HEK293T (cell line): ENCODE results near the gene KCNG2.

Experiments
- BHLHE40 ChIP-seq: fragments of 450-650 bp; IDR thresholded peaks from 2 replicates; pipeline ENCODE4 v1.6.1; 2016; ENCODE audit warnings: mild to moderate bottlenecking, moderate library complexity, borderline replicate concordance
- FOXM1 ChIP-seq: fragments of 450-650 bp; IDR thresholded peaks from 2 replicates; pipeline ENCODE4 v1.6.1; 2017; ENCODE audit warnings: mild to moderate bottlenecking, borderline replicate concordance
- HDGF ChIP-seq: fragments of 450-650 bp; IDR thresholded peaks from 2 replicates; pipeline ENCODE4 v1.6.1; 2017; ENCODE audit warnings: antibody characterized with exemption, borderline replicate concordance
- SP1 ChIP-seq: fragments of 450-650 bp; IDR thresholded peaks from 2 replicates; pipeline ENCODE4 v1.6.1; 2017
- TARDBP ChIP-seq: fragments of 450-650 bp; IDR thresholded peaks from 2 replicates; pipeline ENCODE4 v1.6.1; 2016

- no peak for TF ChIP-seq SP1
- no peak for TF ChIP-seq FOXM1
- no peak for TF ChIP-seq TARDBP
- TF ChIP-seq BHLHE40 = no peak
- TF ChIP-seq HDGF = no peak
These were observed 2.3 kb upstream of the KCNG2 start for GRCh38 chr18:79795446-79795845.
